Esophagus muscularis mucosa (tissue), 4 donors: Measurements from ENCODE around the gene CACHD1. TPM values are rescaled to one million over a fixed set of nuclear protein-coding genes. Genes with fewer than 3 reads are reported as not detected.

Experiments used
- DNase-seq: peaks from one replicate; pipeline ENCODE4 v3.0.0-alpha.2; 2017; ENCODE audit errors: extremely low spot score
- H3K27ac ChIP-seq, 4 donors: fragments of 200-600 bp; sonication (generic); replicated peaks in 1 of 4; 1 replicate in 3 of 4; 2 replicates in 1 of 4; pipeline ENCODE4 v1.5.1; 2016 to 2019; ENCODE audit warnings: mild to moderate bottlenecking in 1 of 4
- H3K27me3 ChIP-seq, 4 donors: fragments of 200-600 bp; sonication (generic); one replicate each; pipeline versions ENCODE4 v1.5.1 to v1.6.0; 2016 to 2019
- H3K36me3 ChIP-seq, 4 donors: fragments of 200-600 bp; sonication (generic); one replicate each; pipeline ENCODE4 v1.5.1; 2016 to 2019
- H3K4me1 ChIP-seq, 4 donors: fragments of 200-600 bp; sonication (generic); one replicate each; pipeline ENCODE4 v1.5.1; 2016 to 2019
- H3K4me3 ChIP-seq, 4 donors: fragments of 200-600 bp; sonication (generic); 1 replicate in 2 of 4; 2 replicates in 2 of 4; pipeline ENCODE4 v1.5.1; 2016 to 2019; ENCODE audit warnings: mild to moderate bottlenecking in 4 of 4, moderate library complexity in 1 of 4
- H3K9me3 ChIP-seq, 4 donors: fragments of 200-600 bp; sonication (generic); 1 replicate in 3 of 4; 2 replicates in 1 of 4; pipeline ENCODE4 v1.5.1; 2016 to 2019
- EP300 ChIP-seq: sonication (generic); formaldehyde crosslinking; IDR thresholded peaks from one replicate; pipeline ENCODE4 v1.6.1; 2017; ENCODE audit warnings: antibody characterized with exemption
- POLR2A ChIP-seq: fragments of 450-650 bp; IDR thresholded peaks from one replicate; pipeline ENCODE4 v1.6.1; 2017; ENCODE audit warnings: antibody characterized with exemption, moderate library complexity, mild to moderate bottlenecking, low read depth
- POLR2AphosphoS5 ChIP-seq, 2 donors: sonication (generic); formaldehyde crosslinking; IDR thresholded peaks; one replicate each; pipeline ENCODE4 v1.6.1; 2017; ENCODE audit warnings: antibody characterized with exemption in 2 of 2
- WGBS: methylation state at CpG from one replicate; pipeline ENCODE4 v1.1.5; 2018; 5-methylcytosine and 5-hydroxymethylcytosine counted together
- intact Hi-C: fragments of 100-400 bp; cut with DNase I; formaldehyde crosslinking; loops from one replicate; pipeline ENCODE4 v1.15.1; 2023
- total RNA-seq, 4 donors: library from RNA; depleted of rRNA; stranded (reverse); fragments of >200 nt; gene quantifications; one replicate each; pipeline versions ENCODE4 v1.1.0 to v1.2.1, GENCODE V29; 2016
- TF ChIP-seq, protein P1 (sequence below), 3 experiments: fragments of 200-600 bp in 2 of 3; fragments of 450-650 bp in 1 of 3; sonication (generic) in 2 of 3; IDR thresholded peaks; one replicate each; pipeline ENCODE4 v1.5.1; 2017 to 2019; ENCODE audit warnings: antibody characterized with exemption in 3 of 3, mild to moderate bottlenecking in 2 of 3, moderate library complexity in 1 of 3

The CACHD1 gene
- total RNA-seq, 4 donors from 2014 or later: 6.6 to 10.7 (median 10.1) TPM

DNA sequence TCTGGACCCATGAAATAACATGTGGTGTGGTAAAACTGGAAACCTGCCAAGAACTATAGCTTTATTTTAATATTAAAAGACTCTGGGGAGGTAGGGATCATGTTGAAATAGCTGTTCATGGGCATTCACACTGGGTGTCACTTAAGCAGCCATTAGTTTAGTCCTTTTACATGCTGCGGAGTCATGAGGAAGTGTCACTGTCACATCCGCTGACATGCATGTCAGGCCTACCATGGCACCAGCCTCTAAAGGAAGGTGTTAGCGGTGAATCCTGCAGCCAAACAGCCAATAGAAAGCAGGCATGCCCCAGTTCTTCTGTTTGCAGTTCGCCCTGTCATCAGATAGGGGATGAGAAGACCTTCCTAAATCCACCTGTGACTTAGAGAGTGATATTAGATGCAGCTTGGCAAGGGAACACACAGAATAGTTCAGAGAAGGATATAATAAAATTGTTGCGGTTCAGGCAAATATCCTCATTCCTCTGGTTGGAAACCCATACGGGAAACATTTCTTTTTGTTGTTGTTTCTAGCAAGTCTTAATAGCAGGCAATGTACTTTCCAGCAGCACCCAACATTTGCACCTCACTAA, 100.4 kb downstream of the CACHD1 start:
- TF ChIP-seq, protein P1, sequence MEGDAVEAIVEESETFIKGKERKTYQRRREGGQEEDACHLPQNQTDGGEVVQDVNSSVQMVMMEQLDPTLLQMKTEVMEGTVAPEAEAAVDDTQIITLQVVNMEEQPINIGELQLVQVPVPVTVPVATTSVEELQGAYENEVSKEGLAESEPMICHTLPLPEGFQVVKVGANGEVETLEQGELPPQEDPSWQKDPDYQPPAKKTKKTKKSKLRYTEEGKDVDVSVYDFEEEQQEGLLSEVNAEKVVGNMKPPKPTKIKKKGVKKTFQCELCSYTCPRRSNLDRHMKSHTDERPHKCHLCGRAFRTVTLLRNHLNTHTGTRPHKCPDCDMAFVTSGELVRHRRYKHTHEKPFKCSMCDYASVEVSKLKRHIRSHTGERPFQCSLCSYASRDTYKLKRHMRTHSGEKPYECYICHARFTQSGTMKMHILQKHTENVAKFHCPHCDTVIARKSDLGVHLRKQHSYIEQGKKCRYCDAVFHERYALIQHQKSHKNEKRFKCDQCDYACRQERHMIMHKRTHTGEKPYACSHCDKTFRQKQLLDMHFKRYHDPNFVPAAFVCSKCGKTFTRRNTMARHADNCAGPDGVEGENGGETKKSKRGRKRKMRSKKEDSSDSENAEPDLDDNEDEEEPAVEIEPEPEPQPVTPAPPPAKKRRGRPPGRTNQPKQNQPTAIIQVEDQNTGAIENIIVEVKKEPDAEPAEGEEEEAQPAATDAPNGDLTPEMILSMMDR (IDR thresholded peaks at IDR 0.05): no peak
- TF ChIP-seq EP300 (no peak), POLR2A (no peak), POLR2AphosphoS5 (IDR thresholded peaks at IDR 0.05) (no peak)
- intact Hi-C loops: no loop called here
- Histone ChIP-seq H3K27ac (no peak overlapping the region), H3K4me3 (no peak overlapping the region), H3K4me1 (peaks cover 0 to 7% (median 4%) of the 10 kb centered on the region in 4 donors), H3K9me3 (no peaks in the 10 kb centered on the region), H3K36me3 (no peaks in the 10 kb centered on the region), H3K27me3 (no peaks in the 10 kb centered on the region)
- WGBS: 97% methylated on average over 6 of the region's 6 CpGs
- DNase-seq: no peak

GRCh38 chr1:64572222-64572900, 102.4 kb downstream of the CACHD1 start:
- no peak overlapping the region for H3K4me3 ChIP-seq
- H3K36me3 ChIP-seq: no peaks in the 10 kb centered on the region
- 78% methylated on average over 5 of the region's 5 CpGs for WGBS
- TF ChIP-seq EP300 (no peak), POLR2AphosphoS5 (IDR thresholded peaks at IDR 0.05) (no peak), POLR2A (no peak)
- TF ChIP-seq, protein P1 (IDR thresholded peaks at IDR 0.05): no peak
- no peak for DNase-seq
- H3K9me3 ChIP-seq: no peaks in the 10 kb centered on the region
- H3K27me3 ChIP-seq: no peaks in the 10 kb centered on the region
- no peak overlapping the region for H3K27ac ChIP-seq
- peaks cover 0 to 7% (median 4%) of the 10 kb centered on the region in 4 donors for H3K4me1 ChIP-seq
- intact Hi-C loops: no loop called here

DNA sequence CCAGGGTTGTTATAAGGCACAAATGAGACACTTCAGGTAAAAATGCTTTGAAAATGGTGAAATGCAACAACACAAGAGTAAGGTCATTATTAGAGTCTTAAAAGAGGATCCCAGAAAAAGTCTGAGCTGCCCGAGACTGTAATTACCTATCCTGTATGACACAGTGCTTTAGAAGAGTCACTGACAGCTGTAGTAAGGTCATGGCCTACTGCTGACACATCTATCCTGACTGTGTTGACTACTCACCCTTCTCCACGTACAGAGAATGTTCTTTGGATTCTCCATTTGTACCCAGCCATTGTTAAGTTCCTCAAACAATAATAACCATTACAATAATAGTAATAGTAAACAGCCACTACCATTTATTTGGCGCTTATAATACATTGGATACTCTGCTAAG, 104.4 kb downstream of the CACHD1 start:
- no peak for TF ChIP-seq POLR2A
- no peak for TF ChIP-seq EP300
- TF ChIP-seq POLR2AphosphoS5 (IDR thresholded peaks at IDR 0.05): no peak
- TF ChIP-seq, protein P1 (IDR thresholded peaks at IDR 0.05): no peak
- H3K4me3 ChIP-seq: no peak overlapping the region
- DNase-seq: no peak
- H3K27ac ChIP-seq: no peak overlapping the region
- intact Hi-C loops: no loop called here
- 94% methylated on average over 3 of the region's 3 CpGs for WGBS
- H3K27me3 ChIP-seq: no peaks in the 10 kb centered on the region
- peaks cover 0 to 7% (median 2%) of the 10 kb centered on the region in 4 donors for H3K4me1 ChIP-seq
- H3K9me3 ChIP-seq: no peaks in the 10 kb centered on the region
- H3K36me3 ChIP-seq: no peaks in the 10 kb centered on the region

DNA sequence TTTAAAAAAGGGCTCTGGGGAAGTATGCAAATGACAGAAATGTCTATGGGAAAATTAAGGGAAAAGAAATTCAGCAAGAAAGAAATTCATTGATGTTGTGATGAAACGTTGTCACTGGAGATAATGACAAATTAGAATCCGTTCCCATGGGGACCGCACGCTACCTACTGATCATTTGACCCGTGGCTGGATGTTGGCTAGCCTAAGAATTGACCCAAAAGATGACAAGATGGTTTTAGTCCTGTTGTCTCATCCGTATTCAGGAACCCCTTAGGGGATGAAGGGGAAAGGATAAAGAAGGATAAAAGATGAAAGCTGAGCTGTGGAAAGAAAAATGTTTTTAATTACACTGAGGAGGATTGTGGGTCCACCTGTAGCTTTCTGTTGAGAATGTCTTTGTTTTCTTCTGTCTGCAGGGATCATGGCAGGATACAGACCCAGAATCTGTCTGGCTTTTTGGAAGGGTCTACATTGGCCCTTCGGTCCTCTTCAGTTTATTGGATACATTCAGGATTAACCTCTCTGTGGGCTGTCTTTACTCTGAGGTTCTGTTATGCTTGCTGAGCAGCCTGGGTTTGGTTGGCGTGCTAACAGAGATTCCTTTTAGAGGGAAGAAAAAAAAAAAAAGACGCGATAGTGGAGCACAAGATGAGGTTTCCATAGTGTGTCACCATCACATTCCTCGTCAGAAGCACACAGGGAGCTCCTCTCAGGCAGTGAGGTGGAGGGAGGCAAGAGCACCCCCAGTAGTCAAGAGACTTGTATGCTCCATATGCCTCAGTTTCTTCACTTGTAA, 106.2 kb downstream of the CACHD1 start:
- Histone ChIP-seq H3K4me3 (no peak overlapping the region), H3K4me1 (peaks cover 0 to 7% (median 2%) of the 10 kb centered on the region in 4 donors), H3K27ac (no peak overlapping the region), H3K9me3 (no peaks in the 10 kb centered on the region), H3K36me3 (no peaks in the 10 kb centered on the region), H3K27me3 (no peaks in the 10 kb centered on the region)
- no peak for DNase-seq
- intact Hi-C loops: no loop called here
- 78% methylated on average over 11 of the region's 11 CpGs for WGBS
- TF ChIP-seq, protein P1 (IDR thresholded peaks at IDR 0.05): no peak
- TF ChIP-seq POLR2A: no peak
- TF ChIP-seq EP300: no peak
- no peak for TF ChIP-seq POLR2AphosphoS5 (IDR thresholded peaks at IDR 0.05)
